Midbrain (tissue), 1 donor: Measurements from ENCODE around the gene MYLK.

Source experiments
- DNase-seq: peaks from one replicate; lab custom pipeline; 2025; lab: John Stamatoyannopoulos, UW

MYLK gene

GRCh38 chr3:123818921-123819429 is 65.2 kb downstream of the MYLK start:
- DNase-seq = no peak

- DNase-seq = no peak
Observed at GRCh38 chr3:123818324-123818920, 65.7 kb downstream of the MYLK start.

- no peak for DNase-seq
Observed at GRCh38 chr3:123817413-123817812, 66.7 kb downstream of the MYLK start.

- no peak for DNase-seq
Observed at GRCh38 chr3:123816673-123817207, 67.4 kb downstream of the MYLK start.

GRCh38 chr3:123815981-123816380 is 68.2 kb downstream of the MYLK start:
- DNase-seq = no peak

DNA sequence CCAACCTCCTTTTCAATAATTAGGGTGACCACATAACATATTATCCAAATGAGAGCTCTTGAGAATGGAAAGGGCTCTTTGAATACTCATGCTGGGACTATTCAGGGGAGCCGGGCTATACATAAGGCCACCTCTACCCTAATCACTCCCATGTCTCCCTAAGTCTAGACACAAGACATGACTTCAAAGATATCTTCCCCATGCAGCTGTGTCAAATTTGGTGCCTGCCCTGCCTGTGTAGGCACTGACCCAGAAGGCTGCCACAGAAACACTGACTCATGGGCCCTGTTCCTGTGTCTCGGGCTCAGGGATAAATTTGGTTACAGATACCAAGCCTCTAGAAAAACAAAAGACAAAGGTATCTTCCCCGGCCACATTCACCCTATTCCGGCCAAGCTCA is 70.3 kb downstream of the MYLK start:
- no peak for DNase-seq

GRCh38 chr3:123809597-123809996 is 74.5 kb downstream of the MYLK start:
- DNase-seq = no peak

- no peak for DNase-seq
Observed at GRCh38 chr3:123808812-123809211, 75.3 kb downstream of the MYLK start.

DNA sequence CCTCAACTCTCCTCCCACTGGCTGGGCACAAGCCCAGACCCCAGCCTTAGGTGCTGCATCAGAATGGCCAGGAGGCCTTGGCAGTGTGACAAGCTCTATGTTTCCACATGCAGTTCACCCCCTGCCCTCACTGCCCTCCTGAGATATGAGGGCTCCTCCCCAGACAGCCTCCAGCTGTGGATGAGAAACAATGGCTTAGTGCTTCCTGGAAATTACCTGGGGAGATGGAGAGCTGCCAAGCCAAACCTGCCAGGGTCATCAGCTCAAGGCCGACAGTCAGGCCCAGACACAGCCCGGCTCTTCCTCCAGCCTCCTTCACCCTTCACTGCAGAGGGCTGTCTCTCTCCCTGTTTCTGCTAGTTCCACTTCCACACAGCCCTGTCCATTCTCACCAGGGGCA is 76.3 kb downstream of the MYLK start:
- DNase-seq = no peak

- no peak for DNase-seq
Observed at GRCh38 chr3:123805504-123805903, 78.6 kb downstream of the MYLK start.

DNA sequence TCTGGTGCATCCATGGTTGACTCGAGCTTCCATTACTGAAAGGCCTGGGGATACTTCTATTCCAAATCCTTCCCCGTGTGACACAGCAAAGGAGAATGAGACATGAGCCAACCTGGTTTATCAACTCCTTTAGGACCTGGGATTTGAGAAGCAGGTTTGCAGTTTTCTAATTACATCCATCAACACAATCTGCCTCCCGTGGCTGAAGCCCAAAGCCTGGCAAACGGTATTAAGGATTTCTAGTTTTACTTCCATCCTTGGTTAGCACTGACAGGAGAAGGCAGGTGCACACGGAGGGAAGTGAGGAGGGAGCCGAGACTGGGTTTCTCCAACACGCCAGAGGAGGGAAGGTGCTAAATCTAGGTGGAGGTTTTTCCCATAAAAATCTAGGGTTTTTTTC is 79.0 kb downstream of the MYLK start:
- no peak for DNase-seq

DNA sequence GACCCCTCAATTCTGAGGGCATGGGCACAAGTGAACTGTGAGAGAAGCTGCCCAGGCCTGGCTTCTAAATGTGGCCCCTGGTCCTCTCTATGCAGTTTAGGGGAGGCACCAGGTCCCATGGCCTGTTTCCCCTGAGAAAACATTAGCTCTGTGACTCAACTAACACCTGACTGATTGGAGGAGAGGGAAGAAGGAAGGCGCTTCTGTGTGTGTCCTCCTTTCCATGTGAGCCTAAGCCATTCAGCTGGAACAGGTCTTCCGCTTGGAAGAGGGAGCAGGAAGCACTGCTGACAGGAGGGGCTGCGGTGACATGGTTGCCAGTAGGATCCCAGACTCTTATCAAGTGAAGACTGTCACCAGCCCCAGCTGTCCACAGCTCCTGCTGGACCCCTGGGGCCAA is 79.5 kb downstream of the MYLK start:
- no peak for DNase-seq

GRCh38 chr3:123803521-123803920 is 80.6 kb downstream of the MYLK start:
- DNase-seq = no peak

- no peak for DNase-seq
Observed at GRCh38 chr3:123802007-123802625, 82.0 kb downstream of the MYLK start.

DNA sequence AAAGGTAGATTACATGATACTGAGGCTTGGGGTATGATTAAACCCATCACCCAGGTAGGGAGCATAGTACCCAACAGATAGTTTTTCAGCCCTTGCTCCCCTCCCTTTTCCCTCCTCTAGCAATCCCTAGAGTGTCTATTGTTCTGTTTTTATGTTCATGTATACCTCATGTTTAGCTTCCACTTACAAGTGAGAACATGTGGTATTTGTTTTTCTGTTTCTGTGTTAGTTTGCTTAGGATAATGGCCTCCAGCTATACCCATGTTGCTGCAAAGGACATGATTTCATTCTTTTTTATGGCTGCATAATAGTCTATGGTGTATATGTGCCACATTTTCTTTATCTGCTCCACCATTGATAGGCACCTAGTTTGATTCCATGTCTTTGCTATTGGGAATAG is 82.7 kb downstream of the MYLK start:
- DNase-seq = no peak

- no peak for DNase-seq
Observed at GRCh38 chr3:123800362-123800682, 83.8 kb downstream of the MYLK start.

- peak; percentile 8 for DNase-seq
Observed at GRCh38 chr3:123799544-123800361, 84.4 kb downstream of the MYLK start.

- DNase-seq = no peak
Observed at GRCh38 chr3:123798550-123798949, 85.6 kb downstream of the MYLK start.

- DNase-seq = no peak
Observed at GRCh38 chr3:123795471-123796251, 88.5 kb downstream of the MYLK start.

DNA sequence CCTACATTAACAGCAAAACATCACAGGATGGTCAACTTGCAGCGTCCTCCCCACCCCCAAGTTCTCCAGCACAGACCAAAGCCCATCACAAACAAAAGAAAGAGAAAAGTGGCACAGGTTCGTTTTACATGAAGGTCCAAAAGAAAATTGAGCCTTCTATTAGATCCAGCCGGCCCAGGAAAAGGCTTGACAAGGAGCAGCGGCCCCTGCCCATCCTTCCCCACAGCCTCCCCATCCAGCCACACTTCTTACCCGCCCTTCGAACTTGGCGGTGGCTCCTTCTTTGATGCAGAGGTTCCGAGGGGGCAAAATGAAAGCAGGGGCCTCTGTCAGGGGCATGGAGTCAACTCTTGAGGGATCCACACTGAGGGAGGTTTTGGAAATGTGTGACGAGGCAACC is 90.7 kb downstream of the MYLK start:
- DNase-seq = no peak

DNA sequence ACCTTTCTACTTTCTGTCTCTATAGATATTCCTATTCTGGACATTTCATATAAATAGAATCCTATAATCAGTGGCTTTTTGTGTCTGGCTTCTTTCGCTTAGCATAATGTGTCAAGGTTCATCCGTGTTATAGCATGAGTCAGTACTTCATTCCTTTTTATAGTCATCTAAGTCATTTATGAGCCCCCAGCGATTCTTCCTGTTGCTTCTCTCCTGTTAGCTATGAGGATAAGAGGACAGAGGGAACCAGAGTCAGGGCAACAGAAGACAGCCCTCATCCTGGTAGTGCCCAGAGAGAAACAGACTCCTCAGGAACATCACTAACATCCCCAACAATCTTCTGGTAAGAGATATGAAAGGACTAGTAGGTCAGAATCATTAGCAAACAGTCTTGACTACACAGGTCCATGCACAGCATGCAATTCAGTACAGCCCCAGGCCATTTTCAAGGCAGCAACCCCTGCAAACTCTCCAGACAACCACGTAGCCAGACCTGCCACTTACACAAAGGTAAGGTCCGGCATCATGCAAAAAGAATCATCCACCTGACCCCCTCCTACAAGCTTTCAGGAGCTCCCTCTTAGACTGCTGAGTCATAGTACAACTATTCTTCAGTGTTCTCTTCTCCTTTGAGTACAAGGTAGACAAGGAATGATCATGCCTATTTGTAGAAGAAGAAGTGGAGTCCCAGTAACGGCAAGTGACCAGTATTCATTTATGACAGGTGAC is 91.5 kb downstream of the MYLK start:
- no peak for DNase-seq
